ENCODE results near the gene MC5R. TPM values are rescaled to one million over a fixed set of nuclear protein-coding genes. Genes with fewer than 3 reads are reported as not detected.
"Not testable (repeated sequence)": the region's sequence is repeated elsewhere in the genome, so short reads cannot be mapped to it uniquely, and the experiment has no call there.

MC5R gene
- total RNA-seq, 4 donors from 2014 or later, result 0.26 TPM; not detected in 3

GRCh38 chr18:13836559-13836958 is 12.6 kb downstream of the MC5R start:
- Histone ChIP-seq H3K4me1 (no peaks in the 10 kb centered on the region), H3K27ac (no peak overlapping the region), H3K27me3 (peaks cover 23% of the 10 kb centered on the region), H3K9me3 (no peaks in the 10 kb centered on the region), H3K36me3 (no peaks in the 10 kb centered on the region), H3K4me3 (no peak overlapping the region)
- WGBS, result 86% methylated on average over 19 of the region's 22 CpGs
- TF ChIP-seq POLR2AphosphoS5 (IDR thresholded peaks at IDR 0.05) (no peak), EP300 (IDR thresholded peaks at IDR 0.05) (no peak), CTCF (IDR thresholded peaks at IDR 0.05) (no peak), POLR2A (IDR thresholded peaks at IDR 0.05) (no peak)
- DNase-seq (ENCODE audit: low spot score in 2 of 2), result no peak

- TF ChIP-seq EP300 (IDR thresholded peaks at IDR 0.05) (no peak), CTCF (IDR thresholded peaks at IDR 0.05) (no peak), POLR2AphosphoS5 (IDR thresholded peaks at IDR 0.05) (no peak), POLR2A (IDR thresholded peaks at IDR 0.05) (no peak)
- Histone ChIP-seq H3K4me1 (no peaks in the 10 kb centered on the region), H3K36me3 (no peaks in the 10 kb centered on the region), H3K4me3 (no peak overlapping the region), H3K9me3 (peaks cover 10% of the 10 kb centered on the region), H3K27ac (no peak overlapping the region), H3K27me3 (no peaks in the 10 kb centered on the region)
- DNase-seq (ENCODE audit: low spot score in 2 of 2), result no peak
- 91% methylated on average over 4 of the region's 4 CpGs for WGBS
Measured at GRCh38 chr18:13849791-13850190, 25.8 kb downstream of the MC5R start.

DNA sequence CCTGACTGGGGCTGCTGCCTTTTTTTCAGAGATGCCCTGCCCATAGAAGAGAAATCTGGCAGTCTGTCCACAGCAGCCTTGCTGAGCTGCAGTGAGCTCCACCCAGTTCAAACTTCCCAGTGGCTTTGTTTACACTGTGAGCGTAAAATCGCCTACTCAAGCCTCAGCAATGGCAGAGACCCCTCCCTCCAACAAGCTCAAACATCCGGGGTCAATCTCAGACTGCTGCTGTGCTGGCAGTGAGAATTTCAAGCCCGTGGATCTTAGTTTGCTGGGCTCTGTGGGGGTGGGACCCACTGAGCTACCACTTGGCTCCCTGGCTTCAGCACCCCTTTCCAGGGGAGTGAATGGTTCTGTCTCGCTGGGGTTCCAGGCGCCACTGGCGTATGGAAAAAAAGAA is 38.9 kb downstream of the MC5R start:
- not testable (repeated sequence) for H3K9me3 ChIP-seq; DNase-seq (ENCODE audit: low spot score in 2 of 2); H3K36me3 ChIP-seq; H3K27ac ChIP-seq; H3K4me1 ChIP-seq; H3K4me3 ChIP-seq
- WGBS, result 48% methylated on average over 7 of the region's 7 CpGs
- peaks cover 21% of the 10 kb centered on the region for H3K27me3 ChIP-seq

DNA sequence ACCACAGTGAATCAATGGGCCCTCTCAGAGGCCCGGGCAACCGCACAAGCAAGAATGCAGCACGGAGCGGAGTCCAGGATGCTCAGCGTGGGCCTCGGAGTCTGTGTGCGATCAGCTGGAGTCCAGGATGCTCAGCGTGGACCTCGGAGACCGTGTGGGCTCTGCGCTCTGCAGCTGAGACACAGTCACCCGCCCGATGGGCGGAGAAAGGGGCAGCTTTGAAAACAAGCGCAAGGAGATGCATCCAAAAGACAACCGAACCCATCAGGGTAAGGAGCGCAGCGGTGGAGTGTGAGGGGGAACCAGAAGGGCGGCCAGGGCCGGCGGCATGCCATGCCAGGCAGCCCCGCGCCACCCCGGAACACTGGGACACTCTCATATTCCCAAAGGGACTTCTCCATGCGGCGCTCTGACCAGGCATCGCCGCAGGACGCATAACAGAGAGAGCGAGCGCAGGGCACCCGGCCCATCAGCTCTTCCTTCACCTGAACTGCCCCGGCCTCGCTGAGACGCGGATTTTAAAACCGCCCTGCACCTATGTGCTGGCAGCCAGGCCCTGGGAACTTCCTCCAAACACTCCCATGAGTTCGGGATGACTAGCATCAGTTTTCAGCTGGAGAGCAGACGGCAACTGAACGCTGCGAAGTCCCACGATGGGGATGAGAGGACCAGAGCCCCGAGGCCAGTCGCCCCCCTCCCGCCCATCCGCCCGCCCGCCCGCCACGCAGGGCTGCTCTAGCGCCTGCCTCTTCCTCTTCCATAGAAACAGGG is 44.7 kb downstream of the MC5R start:
- no peaks in the 10 kb centered on the region for H3K4me1 ChIP-seq
- H3K4me3 ChIP-seq, result peak overlapping the region; percentile 10
- H3K9me3 ChIP-seq, result no peaks in the 10 kb centered on the region
- DNase-seq (ENCODE audit: low spot score in 2 of 2), result no peak
- peaks cover 53% of the 10 kb centered on the region for H3K27me3 ChIP-seq
- no peak overlapping the region for H3K27ac ChIP-seq
- no peaks in the 10 kb centered on the region for H3K36me3 ChIP-seq
- 4% methylated on average over 9 of the region's 51 CpGs for WGBS
- no peak for TF ChIP-seq CTCF (IDR thresholded peaks at IDR 0.05)
- no peak for TF ChIP-seq POLR2AphosphoS5 (IDR thresholded peaks at IDR 0.05)
- TF ChIP-seq EP300 (IDR thresholded peaks at IDR 0.05), result no peak

DNA sequence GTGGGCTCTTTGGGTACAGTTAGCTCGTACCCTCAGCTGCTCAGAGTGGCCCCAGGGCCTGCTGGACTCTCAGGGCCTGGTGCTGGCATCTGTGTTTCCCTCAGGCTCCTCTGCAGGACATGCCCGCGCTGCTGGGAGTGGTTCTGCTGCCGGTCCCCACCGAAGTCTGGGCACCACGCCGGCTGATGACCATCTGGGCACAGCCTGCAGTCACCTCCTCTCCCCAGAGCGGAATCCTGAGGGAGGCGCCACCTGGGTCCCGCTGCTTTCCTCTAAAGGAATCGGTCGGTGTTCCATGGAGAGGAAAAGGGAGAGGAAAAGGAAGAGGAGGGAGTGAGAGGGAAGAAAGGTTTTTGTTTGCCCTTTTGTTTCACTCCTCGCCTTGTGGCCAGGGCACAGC is 47.8 kb downstream of the MC5R start:
- no peak for DNase-seq (ENCODE audit: low spot score in 2 of 2)
- H3K27ac ChIP-seq, result no peak overlapping the region
- no peak overlapping the region for H3K4me3 ChIP-seq
- peaks cover 46% of the 10 kb centered on the region for H3K27me3 ChIP-seq
- TF ChIP-seq EP300 (IDR thresholded peaks at IDR 0.05) (no peak), POLR2A (IDR thresholded peaks at IDR 0.05) (no peak), CTCF (IDR thresholded peaks at IDR 0.05) (no peak), POLR2AphosphoS5 (IDR thresholded peaks at IDR 0.05) (no peak)
- WGBS, result 56% methylated on average over 6 of the region's 13 CpGs
- no peaks in the 10 kb centered on the region for H3K9me3 ChIP-seq
- H3K36me3 ChIP-seq, result no peaks in the 10 kb centered on the region
- no peaks in the 10 kb centered on the region for H3K4me1 ChIP-seq

- no peaks in the 10 kb centered on the region for H3K36me3 ChIP-seq
- peaks cover 41% of the 10 kb centered on the region for H3K27me3 ChIP-seq
- no peak overlapping the region for H3K27ac ChIP-seq
- no peak for TF ChIP-seq POLR2A (IDR thresholded peaks at IDR 0.05)
- no peak for TF ChIP-seq EP300 (IDR thresholded peaks at IDR 0.05)
- TF ChIP-seq POLR2AphosphoS5 (IDR thresholded peaks at IDR 0.05), result no peak
- no peak for TF ChIP-seq CTCF (IDR thresholded peaks at IDR 0.05)
- H3K4me3 ChIP-seq, result no peak overlapping the region
- H3K9me3 ChIP-seq, result no peaks in the 10 kb centered on the region
- WGBS, result 82% methylated on average over 14 of the region's 14 CpGs
- H3K4me1 ChIP-seq, result no peaks in the 10 kb centered on the region
- no peak for DNase-seq (ENCODE audit: low spot score in 2 of 2)
Measured at GRCh38 chr18:13872373-13872772, 48.4 kb downstream of the MC5R start.
